GM12892 (cell line): ENCODE results near the gene CARNS1.
"Not testable (repeated sequence)": the region's sequence is repeated elsewhere in the genome, so short reads cannot be mapped to it uniquely, and the experiment has no call there.

Experiments
- POLR2A ChIP-seq: IDR thresholded peaks from 2 replicates; pipeline ENCODE4 v1.6.1; 2011; ENCODE audit warnings: low read depth, low read length, control low read depth
- POLR2AphosphoS5 ChIP-seq: IDR thresholded peaks from 2 replicates; pipeline ENCODE4 v1.6.1; 2011; ENCODE audit warnings: low read depth, low read length, control low read depth
- TAF1 ChIP-seq: IDR thresholded peaks from 2 replicates; pipeline ENCODE4 v1.6.1; 2011; ENCODE audit warnings: low read depth, mild to moderate bottlenecking, control low read depth, low read length, borderline replicate concordance

- TF ChIP-seq POLR2A, POLR2AphosphoS5, TAF1: not testable (repeated sequence)
Observed at GRCh38 chr11:67402192-67402839, 13.2 kb upstream of the CARNS1 start.
